ENCODE data around the gene MTUS2.

The MTUS2 gene

DNA sequence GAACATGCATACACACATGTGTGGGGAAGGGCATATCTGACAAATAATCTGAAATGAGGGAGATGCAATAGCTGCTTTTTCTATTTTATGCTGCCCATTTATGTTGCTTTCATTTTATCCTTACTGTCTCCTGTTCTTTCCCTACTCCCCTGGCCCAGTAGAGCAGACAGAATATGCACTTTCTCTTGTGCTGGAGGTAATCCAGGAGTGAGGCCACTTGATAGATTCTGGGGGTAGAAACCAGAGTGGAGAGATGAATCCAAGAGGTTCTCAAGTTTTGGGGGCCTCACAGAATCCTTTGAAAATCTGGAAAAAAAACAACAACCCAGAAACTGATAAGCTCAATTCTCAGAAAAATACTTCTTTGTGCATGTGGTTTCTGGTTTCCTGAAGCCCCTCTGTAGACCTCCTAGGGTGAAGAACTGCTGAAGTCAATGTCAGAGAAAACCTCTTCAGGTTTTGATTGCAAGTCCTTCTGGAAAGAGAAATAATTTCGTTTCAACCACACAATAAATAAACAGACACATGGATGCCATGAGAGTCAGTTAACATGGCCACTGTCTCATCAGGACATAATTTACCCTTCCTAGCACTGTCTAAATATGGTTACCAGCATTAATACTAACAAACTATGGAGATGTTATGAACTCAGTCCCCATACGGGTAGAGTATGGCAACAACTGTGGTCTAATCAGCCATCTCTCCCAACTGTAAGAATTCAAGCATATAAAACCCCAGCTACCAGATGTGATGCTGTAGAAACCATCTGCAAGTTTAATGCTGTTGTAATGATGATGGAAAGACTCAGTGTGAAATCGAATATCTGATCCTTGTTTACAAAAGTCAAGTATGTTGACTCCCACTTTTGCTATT, 419.8 kb downstream of the MTUS2 start:
- DNase-seq (ENCODE audit: low read depth), result no peak

DNA sequence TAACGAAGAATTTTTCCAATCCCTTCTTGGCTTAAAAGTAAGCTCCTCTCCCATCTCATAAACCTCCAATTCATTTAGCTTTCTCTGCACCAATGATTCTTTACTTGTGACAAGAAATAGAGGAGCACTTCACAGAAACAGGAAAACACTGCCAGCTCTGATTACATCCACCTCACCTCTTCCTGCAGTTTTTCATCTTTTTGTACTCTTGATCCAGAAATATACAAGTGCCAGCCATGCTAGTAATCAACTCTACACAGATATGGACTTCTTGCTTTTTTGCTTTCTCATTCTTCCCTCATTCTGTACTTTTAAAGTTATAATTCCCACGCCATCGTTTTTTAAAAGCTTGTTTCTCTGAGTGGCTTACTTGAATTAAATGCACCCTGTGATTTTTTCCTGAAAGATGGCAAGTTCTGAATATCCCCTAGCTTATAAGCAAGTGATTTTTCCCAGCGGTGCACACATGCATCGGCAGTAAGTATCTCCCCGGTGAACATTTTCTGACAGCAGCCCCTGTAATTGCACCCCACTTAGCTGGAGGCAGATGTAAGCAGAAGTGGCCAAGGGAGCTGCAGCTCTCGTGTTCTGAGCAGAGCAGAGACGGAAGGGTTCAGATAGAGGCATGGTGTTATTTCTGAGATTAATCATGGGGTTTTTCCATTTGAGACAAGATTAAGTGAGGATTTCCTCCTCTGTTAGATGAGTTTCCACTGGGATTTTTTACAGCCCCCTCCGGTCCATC, 434.7 kb downstream of the MTUS2 start:
- no peak for DNase-seq (ENCODE audit: low read depth)

DNA sequence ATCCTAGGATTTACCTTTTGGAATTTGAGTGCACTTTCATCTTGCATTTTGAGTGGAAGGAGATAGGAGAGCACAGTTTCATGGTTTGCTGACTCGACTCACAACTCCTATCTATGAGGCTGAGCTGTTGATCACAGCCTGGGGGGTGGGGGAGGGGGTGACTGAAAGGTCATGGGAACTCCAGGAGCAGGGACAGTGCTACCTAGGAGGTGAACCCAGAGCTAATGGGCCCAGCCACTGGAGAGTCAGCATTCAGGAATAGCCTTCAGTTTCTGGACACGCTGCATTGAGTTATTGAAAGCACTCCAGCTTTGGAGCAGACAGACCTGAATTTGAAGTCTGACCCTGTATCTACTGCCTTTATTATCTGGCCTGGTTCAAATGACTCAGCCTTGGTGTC, 435.4 kb downstream of the MTUS2 start:
- DNase-seq (ENCODE audit: low read depth), result no peak

DNA sequence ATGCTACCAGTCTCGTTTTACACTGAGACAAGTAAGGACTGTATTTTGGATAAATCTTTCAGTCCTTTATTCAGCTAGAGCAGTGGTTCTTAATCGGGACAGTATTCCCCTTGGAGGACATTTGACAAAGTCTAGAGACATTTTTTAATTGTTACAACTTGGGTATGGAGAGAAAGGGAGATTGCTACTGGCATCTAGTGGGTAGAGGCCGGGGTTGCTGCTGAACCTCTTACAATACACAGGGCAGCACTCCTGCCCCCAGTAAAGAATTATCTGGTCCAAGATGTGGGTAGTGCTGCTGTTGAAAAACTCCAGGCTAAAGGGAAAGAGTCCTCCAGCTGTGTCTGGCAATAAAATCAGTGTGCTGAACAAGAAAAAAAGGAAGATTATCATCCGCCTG, 440.5 kb downstream of the MTUS2 start:
- DNase-seq (ENCODE audit: low read depth), result no peak

DNA sequence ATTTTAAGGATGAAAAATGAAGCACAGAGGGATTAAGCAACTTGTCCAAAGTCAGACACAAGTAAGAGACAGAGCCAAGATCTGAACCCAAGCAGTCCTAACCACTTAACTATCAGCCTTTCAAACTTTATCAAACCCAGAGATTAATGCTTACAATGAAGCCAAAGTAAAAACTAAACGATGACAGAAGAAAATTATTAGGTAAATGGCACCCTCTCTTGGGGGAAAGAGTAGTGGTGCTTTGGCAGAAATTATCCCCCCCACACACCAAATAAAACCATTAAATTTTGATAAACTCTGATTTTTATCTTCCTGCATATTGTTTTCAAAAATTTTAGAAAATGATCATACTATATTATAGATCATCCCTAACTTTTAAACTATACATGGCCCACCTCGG, 446.1 kb downstream of the MTUS2 start:
- DNase-seq (ENCODE audit: low read depth), result no peak

DNA sequence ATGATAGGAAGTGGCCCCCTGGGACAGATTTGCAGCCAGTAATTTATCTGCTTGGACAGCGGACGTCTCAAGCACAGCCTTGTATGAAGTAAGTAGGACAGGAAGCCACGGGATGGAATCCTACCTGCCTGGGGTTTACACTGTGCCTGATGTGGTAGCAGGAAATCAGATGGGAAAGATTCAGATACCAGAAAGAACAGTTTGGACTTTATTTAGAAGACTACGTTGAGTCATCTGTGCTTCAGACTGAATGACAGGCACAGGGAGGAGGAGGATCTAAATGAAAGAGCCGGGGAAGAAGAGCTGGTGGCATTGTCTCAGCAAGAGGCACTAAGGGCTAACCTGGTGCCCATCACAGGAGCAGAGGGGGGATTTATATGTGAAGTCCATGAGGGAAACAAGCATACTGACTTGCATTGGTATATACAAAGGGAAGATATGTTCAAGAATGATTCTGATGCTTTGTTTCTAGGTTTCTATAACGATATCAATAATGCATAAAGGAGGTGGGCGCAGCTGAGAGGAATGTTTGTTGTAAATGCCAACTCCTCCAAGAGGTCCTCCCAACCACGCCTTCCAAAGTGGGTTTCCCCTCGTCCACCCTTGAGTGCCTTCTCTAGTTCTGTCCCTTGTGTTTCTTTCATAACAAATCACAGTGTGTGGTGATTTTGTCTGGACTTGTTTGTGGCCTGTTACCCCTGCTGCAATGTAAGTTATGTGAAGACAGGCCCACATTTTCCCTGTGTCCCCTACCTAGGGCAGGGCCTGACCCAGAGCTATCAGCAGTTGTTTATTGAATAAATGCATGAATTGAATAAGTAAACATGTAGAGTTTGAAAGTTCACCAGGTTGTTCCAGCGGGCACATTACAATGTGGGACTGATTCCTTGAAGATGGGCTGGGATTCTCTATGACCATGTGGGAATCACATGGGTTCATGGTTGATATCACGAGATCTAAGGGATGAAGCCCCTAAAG, 446.9 kb downstream of the MTUS2 start:
- no peak for DNase-seq (ENCODE audit: low read depth)

DNA sequence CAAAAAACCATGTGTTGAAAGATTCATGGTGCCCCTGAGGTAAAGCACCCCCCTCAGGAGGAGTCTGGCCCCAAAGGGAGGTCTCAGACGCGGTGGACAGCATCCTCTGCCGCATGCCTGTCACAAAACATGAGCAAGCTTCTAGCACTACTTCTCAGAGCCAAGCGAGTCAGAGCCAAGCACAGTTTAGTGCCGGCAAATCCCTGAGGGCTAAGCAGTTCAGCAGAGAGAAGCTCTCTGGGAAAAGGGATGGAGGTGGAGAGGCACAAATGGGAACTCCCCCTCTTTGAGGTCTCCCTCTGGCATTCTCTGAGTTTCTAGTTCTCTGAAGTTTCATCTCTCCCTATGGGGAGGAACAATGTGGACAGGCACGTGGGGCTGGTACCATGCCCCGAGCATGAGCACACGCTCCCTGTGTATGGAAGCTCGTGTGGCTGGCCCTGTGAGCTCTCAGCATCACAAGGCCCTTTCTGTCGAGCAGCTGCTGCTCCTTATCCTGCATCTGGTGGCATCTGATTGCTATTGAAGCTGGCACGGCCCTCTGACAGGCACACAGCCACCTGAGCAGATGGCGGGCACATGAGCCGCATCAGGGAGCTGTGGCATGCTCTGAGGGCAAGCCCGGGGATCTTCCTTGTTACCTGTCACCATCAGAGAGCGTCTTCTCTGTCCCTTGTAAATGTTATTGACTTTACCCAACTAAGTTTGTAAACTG, 450.3 kb downstream of the MTUS2 start:
- DNase-seq (ENCODE audit: low read depth), result no peak

DNA sequence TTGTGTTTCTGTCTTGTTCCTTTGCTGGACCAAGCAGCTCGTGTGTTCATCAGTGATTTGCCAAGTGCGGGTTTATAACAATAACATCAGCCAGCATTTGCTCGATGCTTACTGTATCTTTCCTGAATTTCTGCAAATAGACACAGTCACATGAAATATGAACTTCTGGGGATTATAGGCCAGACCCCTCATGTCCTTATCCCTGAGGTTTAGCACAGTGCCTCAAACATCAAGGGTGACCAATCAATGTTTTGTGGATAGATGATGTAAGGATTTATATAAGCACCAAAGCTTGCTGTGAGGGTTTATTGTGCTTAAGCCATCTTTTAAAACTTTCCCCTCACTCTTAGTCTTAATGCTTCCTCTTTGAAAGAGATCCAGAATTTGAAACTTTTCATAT, 451.5 kb downstream of the MTUS2 start:
- no peak for DNase-seq (ENCODE audit: low read depth)

DNA sequence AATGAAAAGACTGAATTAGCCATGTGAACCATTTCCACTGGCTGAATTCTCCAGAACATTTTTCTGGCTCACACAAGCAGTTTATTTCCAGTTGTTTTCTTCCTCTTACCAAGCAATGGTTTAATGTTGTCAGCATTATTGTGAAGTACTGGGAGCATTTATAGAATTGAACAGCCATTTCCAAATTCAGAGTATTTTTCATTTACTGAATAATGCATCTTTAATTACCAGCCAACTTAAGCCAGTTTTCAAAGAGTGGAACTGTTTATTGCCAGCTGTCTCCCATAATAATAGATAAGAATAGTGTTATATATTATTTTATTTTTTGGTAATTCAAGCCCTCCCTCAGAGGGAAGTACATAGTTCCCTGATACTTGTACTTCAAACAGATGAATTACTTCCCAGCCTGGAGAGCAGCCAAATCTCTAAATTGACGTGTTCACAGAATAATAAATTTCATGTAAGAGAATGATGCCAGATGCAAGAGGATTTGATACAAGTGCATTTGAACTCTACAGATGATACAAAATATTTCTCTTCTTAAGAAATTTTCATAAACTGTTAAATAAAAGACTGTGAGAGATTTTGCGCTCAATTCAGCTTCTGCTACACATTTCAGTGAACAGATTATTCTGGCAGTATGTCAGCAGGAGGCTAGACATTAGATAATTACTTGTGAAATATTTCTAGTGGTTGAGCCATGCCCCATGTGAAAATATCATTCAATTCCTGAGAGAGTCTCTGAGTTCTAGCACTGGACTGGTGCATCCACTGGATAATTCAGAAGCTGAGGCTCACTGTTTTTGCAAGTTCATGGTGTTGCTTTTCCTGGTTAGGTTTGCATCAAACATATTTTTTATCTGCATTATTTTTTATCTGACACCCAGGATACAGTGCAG, 459.5 kb downstream of the MTUS2 start:
- no peak for DNase-seq (ENCODE audit: low read depth)

DNA sequence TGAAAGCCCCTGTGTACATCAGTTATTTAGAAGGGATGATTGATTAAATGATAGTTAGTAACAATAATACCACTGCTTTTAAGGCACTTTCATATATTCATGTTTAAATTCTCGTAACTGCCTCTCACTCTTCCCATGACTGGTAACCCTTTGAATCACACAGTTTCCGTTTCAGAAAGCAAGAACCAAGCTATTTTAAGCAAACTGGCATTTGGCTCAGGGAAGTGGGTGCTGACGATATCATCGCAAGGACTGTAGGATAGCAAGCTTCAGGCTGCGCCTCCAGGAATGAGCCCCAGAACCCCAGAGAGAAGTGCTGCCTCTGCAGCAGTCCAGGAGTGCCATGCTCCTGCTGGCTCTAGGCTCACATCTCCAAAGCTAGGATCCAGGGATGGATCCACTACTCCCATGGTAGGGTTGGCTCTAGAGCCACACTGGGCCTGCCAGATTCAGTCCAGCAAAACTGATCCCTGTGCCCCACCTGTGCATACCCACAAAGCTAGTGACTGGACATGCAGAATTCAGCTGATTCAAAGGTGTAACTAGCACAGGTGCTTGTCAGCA, 461.9 kb downstream of the MTUS2 start:
- DNase-seq (ENCODE audit: low read depth), result no peak

DNA sequence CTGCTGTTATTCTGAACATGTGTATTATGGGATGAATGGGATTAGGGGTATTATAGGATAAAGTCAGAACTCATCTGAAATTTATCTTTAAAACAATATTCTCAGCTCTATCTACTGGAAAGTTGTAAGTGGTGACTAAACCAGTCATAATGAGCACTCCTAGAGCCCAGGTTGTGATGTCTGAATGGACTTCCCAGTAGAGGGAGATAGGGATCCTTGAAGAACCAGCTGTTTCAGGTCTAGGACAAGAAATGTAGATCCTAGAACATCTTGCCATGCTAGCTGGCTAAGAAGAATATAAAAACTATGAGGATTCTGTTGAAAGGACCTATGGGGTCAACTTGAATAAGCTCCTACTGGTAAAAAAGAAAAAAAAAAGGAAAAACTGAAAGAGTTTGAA, 464.6 kb downstream of the MTUS2 start:
- no peak for DNase-seq (ENCODE audit: low read depth)

DNA sequence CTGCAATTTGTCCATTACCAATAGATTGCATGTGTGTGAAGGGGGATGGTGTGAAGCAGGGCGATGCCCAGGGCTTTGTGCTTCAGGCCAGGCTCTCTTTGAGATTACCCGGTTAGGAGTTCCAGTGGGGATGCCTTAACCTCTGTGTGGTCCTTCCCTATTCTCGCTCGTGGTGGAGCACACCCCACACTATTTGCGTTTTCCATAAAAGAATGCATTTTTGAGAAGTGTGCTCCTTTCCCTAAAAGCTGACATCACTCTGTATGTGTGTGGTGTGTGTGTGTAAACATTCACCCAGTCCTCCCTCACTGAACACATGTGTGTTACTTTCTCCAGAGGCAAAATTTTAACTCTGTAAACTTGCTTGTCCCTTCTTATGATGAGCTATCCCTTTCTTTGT, 467.1 kb downstream of the MTUS2 start:
- no peak for DNase-seq (ENCODE audit: low read depth)

DNA sequence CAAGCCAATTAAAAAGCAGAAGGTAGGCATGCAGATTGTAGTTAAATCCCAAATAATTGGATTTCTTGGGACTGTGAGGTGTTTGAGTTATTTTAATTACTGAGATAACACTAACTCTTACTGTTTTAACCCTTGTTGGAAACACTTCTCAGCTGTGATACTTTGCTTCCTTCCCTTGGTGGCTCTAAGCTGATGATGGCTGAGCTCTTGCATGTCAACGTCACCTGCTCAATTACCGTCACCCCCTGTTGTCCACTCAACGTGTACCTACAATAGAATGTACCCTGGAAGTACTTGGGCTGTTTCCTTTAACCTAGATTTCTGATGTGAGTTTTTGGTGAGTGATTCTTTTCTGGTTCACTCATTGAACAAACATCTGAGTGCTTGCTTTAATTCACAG, 471.9 kb downstream of the MTUS2 start:
- no peak for DNase-seq (ENCODE audit: low read depth)

DNA sequence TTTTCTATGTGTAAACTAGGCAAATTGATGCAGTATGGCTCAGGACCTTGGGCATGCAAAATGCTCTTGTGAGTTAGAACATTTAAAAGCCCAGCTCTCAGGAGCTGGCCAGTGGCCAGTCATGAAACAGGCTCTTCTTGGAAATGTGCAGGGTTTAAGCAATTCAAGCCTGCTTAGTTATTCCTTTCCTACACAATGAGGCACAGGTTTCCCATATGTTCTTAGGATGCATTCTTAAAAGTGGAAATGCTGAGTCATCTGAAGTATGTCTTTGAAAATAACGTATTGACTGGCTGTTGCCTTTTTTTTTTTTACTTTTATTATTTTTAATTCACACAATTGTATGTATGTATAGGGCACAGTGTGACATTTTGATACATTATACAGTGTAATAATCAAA, 474.7 kb downstream of the MTUS2 start:
- DNase-seq (ENCODE audit: low read depth), result no peak

DNA sequence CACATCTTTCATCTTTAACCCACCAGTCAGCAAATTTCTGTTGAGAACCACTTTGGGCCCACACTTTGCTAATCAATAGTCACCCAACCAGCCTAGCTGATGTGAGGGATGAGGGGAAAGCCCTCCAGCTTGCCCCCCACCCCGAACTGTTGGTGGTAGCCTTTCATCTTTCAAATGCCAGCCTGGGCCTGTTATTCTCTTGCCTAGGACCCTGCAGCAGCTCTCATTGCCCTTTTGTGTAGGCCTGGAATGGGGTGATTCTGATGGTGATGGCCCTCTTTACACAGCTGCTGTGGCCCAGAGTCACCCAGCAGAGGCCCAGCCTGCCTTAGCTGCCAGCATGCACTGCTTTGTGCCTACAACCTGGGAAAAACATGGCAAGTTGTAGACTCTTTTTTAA, 480.9 kb downstream of the MTUS2 start:
- DNase-seq (ENCODE audit: low read depth), result no peak

DNA sequence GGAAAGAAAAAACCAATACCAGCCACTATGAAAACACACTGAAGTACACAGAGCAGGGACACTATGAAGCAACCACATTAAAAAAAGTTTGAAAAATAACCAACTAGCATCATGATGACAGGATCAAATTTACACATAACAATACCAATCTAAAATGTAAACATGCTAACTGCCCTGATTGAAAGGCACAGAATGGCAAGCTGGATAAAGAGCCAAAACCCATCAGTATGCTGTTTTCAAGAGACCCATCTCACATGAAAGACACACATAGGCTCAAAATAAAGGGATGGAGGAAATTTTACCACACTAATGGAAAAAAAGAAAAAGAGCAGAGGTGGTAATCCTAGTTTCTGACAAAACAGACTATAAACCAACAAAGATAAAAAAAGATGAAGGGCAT, 484.0 kb downstream of the MTUS2 start:
- DNase-seq (ENCODE audit: low read depth), result no peak

DNA sequence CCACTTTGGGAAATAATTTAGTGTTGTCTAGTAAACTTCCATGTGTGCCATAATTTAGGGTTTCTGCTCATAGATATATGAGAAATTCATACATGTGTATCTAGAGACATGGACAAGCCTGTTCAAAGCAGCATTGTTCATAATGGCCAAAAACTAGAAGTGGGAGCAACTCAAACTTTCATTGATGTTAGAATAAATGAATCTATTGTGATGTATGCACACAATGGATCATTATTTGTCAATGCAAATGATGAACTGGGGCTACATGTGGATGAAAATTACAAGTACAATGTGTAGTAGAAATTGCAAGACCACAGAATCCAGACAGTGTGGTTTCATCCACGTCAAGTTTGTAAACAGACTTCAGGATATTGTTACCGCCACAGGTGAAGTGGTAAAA, 490.7 kb downstream of the MTUS2 start:
- DNase-seq (ENCODE audit: low read depth), result no peak

DNA sequence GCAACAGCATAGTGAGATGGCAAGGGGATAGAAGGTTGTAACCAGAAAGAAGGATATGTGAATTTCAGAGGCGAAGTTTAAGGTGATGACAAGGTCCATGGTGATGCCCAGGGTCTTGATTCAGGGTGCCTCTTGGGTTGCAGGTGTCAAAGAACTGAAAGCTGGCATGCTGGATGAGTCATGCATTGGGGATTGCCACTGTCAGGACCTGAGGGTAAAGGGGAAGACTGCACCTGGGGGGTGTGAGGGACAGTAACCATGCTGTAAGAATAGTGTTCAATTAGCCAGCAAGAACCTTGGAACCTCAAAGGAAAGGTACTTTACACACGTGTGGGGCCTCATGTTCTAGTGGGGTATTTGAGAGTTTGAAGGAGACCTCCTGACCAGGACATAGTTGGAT, 495.7 kb downstream of the MTUS2 start:
- DNase-seq (ENCODE audit: low read depth), result no peak

DNA sequence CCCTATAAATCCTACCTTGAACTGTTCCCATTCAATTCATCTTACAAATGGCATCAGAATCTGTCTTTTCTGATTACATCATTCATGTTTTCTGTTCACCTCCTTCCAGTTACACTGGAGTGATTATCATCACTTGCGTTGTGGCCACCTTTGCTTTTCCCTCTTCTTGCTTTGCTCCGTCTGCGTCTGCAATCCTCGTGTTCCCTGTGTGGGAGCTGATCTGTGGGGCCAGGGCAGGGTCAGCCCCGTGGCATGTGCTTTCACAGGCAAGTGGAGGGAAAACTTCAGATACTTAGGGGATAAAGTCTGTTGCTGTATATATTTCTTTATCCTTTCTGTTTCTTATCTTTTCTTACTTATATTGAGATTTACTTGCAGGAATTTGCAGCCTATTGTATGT, 497.7 kb downstream of the MTUS2 start:
- DNase-seq (ENCODE audit: low read depth), result no peak

DNA sequence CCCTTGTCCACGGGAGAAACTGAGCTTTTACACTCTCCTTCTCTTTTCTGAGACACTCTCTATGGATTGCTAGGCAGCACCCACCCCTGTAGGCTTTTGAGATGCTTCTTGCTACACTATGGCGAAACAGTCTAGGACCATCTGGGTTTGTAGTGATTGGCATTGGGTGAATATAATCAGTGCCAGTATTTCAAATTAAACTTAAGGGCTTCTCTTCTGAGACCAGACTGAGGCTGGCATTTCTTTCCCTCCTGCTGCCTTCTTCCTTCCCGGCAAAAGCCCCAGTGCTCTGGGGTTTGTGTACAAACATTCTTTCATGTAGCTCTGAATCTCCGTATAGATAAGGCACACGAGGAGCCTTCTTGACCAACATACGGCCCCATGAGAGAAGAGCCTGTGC, 498.6 kb downstream of the MTUS2 start:
- DNase-seq (ENCODE audit: low read depth), result no peak

Data from fibroblast of gingiva (primary cell).